Heart left ventricle (tissue), 13 donors: ENCODE data around the gene DRAM1.

Experiments used
- POLR2A ChIP-seq, 2 donors: fragments of 450-650 bp; IDR thresholded peaks; one replicate each; pipeline ENCODE4 v1.6.1; 2017; ENCODE audit warnings: antibody characterized with exemption in 2 of 2, mild to moderate bottlenecking in 2 of 2, moderate library complexity in 2 of 2
- TF ChIP-seq, protein P1 (sequence below), 12 donors: fragments of 200-600 bp; sonication (generic) in 4 of 12; IDR thresholded peaks; one replicate each; pipeline versions ENCODE4 v1.5.0 to v1.8.0; 2018 to 2022; ENCODE audit warnings: antibody characterized with exemption in 12 of 12, mild to moderate bottlenecking in 5 of 12
- donor health status: ischemic (EF 13 %, LVEDD 7.1; RV severe dilation, severe dysfunction).
- donor health status: DM: no; HTN: yes; CAD: no.
- donor health status: DM: no; HTN: no; CAD: no.
- donor health status: ischemic (EF 25% LVEDD 6.9; RV normal size, moderate dysfunction).
- donor health status: ischemic (EF 25% LVEDD 5.7; RV mildly dilated, moderate dysfunction).
- donor health status: ischemic (EF 35%, LVEDD 5.7; RV mildly dilated, moderate dysfunction).
- donor health status: nonischemic (EF 11% LVEDD 7.7; RV severe dilation, severe dysfunction).
- donor health status: DM: yes; HTN: yes; CAD: no.
- donor health status: PGD.
- donor health status: ischemic (EF 29% LVEDD 5.4; RV normal size, mild dysfunction).
- donor health status: nonischemic (EF 23%, LVEDD 6.1; RV moderate dilation, normal function).

DNA sequence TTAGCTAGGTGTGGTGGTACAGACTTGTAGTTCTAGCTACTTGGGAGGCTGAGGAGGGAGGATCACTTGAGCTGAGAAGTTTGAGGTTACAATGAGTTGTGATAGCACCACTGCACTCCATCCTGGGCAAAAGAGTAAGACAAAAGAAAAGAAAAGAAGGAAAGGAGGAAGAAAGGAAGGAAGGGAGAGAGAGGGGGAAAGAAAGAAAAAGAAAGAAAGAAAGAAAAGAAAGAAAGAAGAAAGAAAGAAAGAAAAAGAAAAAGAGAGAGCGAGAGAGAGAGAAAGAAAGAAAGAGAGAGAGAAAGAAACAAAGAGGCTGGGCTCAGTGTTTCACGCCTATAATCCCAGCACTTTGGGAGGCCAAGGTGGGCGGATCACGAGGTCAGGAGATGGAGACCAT, 36.3 kb upstream of the DRAM1 start:
- TF ChIP-seq POLR2A (IDR thresholded peaks at IDR 0.05) = no peak
- TF ChIP-seq, protein P1, sequence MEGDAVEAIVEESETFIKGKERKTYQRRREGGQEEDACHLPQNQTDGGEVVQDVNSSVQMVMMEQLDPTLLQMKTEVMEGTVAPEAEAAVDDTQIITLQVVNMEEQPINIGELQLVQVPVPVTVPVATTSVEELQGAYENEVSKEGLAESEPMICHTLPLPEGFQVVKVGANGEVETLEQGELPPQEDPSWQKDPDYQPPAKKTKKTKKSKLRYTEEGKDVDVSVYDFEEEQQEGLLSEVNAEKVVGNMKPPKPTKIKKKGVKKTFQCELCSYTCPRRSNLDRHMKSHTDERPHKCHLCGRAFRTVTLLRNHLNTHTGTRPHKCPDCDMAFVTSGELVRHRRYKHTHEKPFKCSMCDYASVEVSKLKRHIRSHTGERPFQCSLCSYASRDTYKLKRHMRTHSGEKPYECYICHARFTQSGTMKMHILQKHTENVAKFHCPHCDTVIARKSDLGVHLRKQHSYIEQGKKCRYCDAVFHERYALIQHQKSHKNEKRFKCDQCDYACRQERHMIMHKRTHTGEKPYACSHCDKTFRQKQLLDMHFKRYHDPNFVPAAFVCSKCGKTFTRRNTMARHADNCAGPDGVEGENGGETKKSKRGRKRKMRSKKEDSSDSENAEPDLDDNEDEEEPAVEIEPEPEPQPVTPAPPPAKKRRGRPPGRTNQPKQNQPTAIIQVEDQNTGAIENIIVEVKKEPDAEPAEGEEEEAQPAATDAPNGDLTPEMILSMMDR (IDR thresholded peaks at IDR 0.05) = no peak
